Thoracic aorta (tissue), 2 donors: ENCODE measurements around the gene UPK1A. TPM values are rescaled to one million over a fixed set of nuclear protein-coding genes. Genes with fewer than 3 reads are reported as not detected.

Experiments used
- ATAC-seq: fragments of 150-250 bp; one replicate; pipeline ENCODE4 v1.8.0; 2017; ENCODE audit warnings: low read depth; ENCODE audit not compliant: insufficient number of reproducible peaks, low FRiP score
- DNase-seq: peaks from one replicate; pipeline ENCODE4 v3.0.0-alpha.2; 2020; ENCODE audit warnings: low spot score
- H3K27ac ChIP-seq, 2 donors: fragments of 200-600 bp; sonication (generic); 1 replicate in 1 of 2; 2 replicates in 1 of 2; pipeline ENCODE4 v1.5.1; 2016; ENCODE audit warnings: mild to moderate bottlenecking in 2 of 2, moderate library complexity in 2 of 2
- H3K27me3 ChIP-seq: fragments of 200-600 bp; sonication (generic); replicated peaks from 2 replicates; pipeline ENCODE4 v1.6.0; 2016; ENCODE audit warnings: mild to moderate bottlenecking; ENCODE audit not compliant: insufficient read depth
- H3K36me3 ChIP-seq: fragments of 200-600 bp; sonication (generic); one replicate; pipeline ENCODE4 v1.5.1; 2016
- H3K4me1 ChIP-seq, 2 donors: fragments of 200-600 bp; sonication (generic); 1 replicate in 1 of 2; 2 replicates in 1 of 2; pipeline versions ENCODE4 v1.5.1 to v1.6.0; 2016; ENCODE audit warnings: low read depth in 2 of 2, mild to moderate bottlenecking in 1 of 2; ENCODE audit not compliant: control insufficient read depth in 1 of 2
- H3K4me3 ChIP-seq: fragments of 200-600 bp; sonication (generic); 2 replicates; pipeline ENCODE4 v1.5.1; 2016; ENCODE audit warnings: mild to moderate bottlenecking
- H3K9me3 ChIP-seq: fragments of 200-600 bp; sonication (generic); 2 replicates; pipeline ENCODE4 v1.5.1; 2016
- total RNA-seq, 2 donors: library from RNA; depleted of rRNA; stranded (reverse); fragments of >200 nt; gene quantifications; one replicate each; pipeline versions ENCODE4 v1.1.0 to v1.2.3, GENCODE V29; 2016
- TF ChIP-seq, protein P1 (sequence below): fragments of 200-600 bp; sonication (generic); IDR thresholded peaks from one replicate; pipeline ENCODE4 v1.5.1; 2019; ENCODE audit warnings: antibody characterized with exemption

UPK1A gene
- total RNA-seq, 2 donors from 2014 or later: not detected

DNA sequence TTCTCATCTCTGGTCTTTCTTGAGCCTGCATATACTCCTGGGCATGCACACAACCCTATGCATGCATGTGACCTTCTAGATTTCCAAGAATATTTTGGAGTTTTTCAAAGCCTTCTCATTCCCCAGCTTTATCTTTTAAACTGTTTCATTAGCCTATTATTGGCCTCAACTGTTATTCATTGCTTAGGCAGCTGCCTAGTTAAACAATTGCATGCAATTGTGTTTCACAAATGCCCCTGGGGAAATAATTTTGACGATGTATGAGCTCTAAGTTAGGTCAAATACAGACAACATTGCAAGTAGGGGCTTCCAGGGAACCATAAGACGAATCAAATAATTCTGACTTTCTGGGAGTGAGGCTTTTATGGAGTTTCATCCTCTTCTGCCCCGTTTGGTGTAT lies 2.3 kb upstream of the UPK1A start:
- peaks cover 22% of the 10 kb centered on the region for H3K36me3 ChIP-seq
- TF ChIP-seq, protein P1, sequence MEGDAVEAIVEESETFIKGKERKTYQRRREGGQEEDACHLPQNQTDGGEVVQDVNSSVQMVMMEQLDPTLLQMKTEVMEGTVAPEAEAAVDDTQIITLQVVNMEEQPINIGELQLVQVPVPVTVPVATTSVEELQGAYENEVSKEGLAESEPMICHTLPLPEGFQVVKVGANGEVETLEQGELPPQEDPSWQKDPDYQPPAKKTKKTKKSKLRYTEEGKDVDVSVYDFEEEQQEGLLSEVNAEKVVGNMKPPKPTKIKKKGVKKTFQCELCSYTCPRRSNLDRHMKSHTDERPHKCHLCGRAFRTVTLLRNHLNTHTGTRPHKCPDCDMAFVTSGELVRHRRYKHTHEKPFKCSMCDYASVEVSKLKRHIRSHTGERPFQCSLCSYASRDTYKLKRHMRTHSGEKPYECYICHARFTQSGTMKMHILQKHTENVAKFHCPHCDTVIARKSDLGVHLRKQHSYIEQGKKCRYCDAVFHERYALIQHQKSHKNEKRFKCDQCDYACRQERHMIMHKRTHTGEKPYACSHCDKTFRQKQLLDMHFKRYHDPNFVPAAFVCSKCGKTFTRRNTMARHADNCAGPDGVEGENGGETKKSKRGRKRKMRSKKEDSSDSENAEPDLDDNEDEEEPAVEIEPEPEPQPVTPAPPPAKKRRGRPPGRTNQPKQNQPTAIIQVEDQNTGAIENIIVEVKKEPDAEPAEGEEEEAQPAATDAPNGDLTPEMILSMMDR: no peak
- no peak for ATAC-seq

DNA sequence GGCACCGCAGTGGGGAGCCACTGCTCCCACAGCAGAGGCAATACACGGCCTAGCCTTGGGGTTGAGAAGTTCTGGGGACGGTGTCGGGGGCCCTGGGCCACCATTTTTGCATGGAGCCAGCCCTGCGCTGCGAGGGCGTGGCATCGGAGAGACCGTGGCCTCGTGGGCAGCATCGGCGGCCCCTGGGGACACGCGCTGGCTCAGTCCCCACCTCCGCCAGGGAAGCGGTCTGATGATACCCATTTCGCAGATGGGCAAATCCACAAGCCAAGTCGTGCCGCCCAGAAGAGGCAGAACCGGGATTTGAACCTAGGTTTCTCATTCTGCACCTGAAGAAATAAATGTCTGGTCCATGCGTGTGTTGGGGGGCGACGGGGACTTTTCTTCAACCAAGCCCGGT lies 1.2 kb upstream of the UPK1A start:
- Histone ChIP-seq H3K27ac (no peak overlapping the region), H3K9me3 (no peaks in the 10 kb centered on the region), H3K4me3 (no peak overlapping the region), H3K4me1 (no peaks in the 10 kb centered on the region), H3K36me3 (peaks cover 17% of the 10 kb centered on the region), H3K27me3 (no peaks in the 10 kb centered on the region)
- ATAC-seq (no peak), DNase-seq (no peak)
- TF ChIP-seq, protein P1: no peak

More for the DNA sequence above, 2.3 kb upstream of the UPK1A start:
- H3K27me3 ChIP-seq: no peaks in the 10 kb centered on the region
- no peaks in the 10 kb centered on the region for H3K9me3 ChIP-seq
- no peak for DNase-seq
- no peak overlapping the region for H3K4me3 ChIP-seq
- no peak overlapping the region for H3K27ac ChIP-seq
- H3K4me1 ChIP-seq: no peaks in the 10 kb centered on the region

DNA sequence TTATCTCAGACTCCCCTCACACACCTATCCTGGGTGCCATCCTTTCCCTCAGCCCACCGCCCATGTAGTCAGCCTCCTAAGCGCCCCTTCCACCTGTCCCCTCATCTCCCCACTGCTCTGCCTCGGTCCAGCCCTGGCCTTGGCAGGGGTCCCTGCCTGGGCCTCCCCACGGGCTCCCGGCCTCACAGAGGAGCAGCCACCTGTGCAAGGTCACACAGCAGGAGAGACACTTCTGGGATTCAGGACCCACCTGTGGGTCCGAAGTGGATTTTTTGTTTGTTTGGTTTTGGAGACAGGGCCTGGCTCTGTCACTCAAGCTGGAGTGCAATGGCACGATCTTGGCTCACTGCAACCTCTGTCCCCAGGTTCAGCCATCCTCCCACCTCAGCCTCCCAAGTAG lies 713 bp upstream of the UPK1A start:
- ATAC-seq (no peak), DNase-seq (no peak)
- Histone ChIP-seq H3K4me3 (no peak overlapping the region), H3K27ac (no peak overlapping the region), H3K27me3 (no peaks in the 10 kb centered on the region), H3K4me1 (no peaks in the 10 kb centered on the region), H3K9me3 (no peaks in the 10 kb centered on the region), H3K36me3 (peaks cover 17% of the 10 kb centered on the region)
- TF ChIP-seq, protein P1: no peak

DNA sequence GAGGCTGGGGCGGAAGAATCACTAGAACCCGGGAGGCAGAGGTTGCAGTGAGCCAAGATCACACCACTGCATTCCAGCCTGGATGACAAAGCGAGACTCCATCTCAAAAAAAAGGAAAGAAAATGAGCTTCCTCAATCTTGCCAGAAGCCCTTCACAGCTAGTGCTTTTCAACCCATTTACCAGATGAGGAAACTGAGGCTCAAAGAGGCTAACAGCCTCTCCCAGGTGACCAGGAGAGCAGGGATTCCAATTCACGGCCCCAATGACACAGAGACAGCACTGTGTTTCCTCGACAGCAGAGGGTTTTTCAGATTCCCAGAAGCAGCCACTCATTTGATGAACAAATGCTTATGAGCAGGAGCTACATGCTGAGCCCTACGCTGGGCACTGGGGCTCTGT lies 3.2 kb downstream of the UPK1A start:
- TF ChIP-seq, protein P1: no peak
- Histone ChIP-seq H3K27ac (no peak overlapping the region), H3K4me1 (peaks cover 0 to 4% of the 10 kb centered on the region in 2 donors), H3K27me3 (peaks cover 3% of the 10 kb centered on the region), H3K4me3 (no peak overlapping the region), H3K36me3 (peaks cover 8% of the 10 kb centered on the region), H3K9me3 (no peaks in the 10 kb centered on the region)
- ATAC-seq (no peak), DNase-seq (no peak)

DNA sequence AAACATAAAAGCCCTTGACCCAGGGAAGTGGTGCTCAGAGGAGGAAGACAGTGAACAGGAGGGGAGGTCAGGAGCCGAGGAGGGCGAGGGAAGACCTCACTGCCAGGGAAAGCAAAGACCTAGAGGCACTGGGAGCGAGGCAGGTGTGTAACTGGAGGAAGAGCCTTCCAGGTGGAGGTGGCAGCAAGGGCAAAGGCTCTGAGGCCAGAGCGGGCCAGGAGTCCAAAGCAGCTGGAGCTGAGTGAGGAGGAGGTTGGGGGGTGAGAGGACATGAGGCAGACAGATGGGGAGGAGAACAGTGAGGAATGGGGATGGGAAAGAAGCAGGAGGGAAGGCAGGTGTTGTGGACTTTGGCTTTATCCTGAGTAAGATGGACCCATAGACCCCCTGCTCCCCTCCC lies 3.7 kb downstream of the UPK1A start:
- no peak for ATAC-seq
- Histone ChIP-seq H3K4me1 (peaks cover 0 to 4% of the 10 kb centered on the region in 2 donors), H3K4me3 (no peak overlapping the region), H3K27ac (no peak overlapping the region), H3K36me3 (peaks cover 4% of the 10 kb centered on the region), H3K27me3 (peaks cover 3% of the 10 kb centered on the region), H3K9me3 (no peaks in the 10 kb centered on the region)
- TF ChIP-seq, protein P1: no peak
- no peak for DNase-seq
